OCI-LY3 (cell line): ENCODE results near the gene FLNB.

Experiments used
- EZH2phosphoT487 ChIP-seq: fragments of 200-600 bp; shearing (Covaris generic); IDR thresholded peaks from 2 replicates; pipeline ENCODE4 v1.6.1; 2018; ENCODE audit warnings: antibody characterized with exemption, mixed run types, low read depth
- TF ChIP-seq, protein P1 (sequence below): fragments of 200-600, 300-600 bp; sonication (generic); IDR thresholded peaks from 2 replicates; pipeline ENCODE4 v1.5.1; 2014; ENCODE audit warnings: antibody characterized with exemption, low read length, low read depth

DNA sequence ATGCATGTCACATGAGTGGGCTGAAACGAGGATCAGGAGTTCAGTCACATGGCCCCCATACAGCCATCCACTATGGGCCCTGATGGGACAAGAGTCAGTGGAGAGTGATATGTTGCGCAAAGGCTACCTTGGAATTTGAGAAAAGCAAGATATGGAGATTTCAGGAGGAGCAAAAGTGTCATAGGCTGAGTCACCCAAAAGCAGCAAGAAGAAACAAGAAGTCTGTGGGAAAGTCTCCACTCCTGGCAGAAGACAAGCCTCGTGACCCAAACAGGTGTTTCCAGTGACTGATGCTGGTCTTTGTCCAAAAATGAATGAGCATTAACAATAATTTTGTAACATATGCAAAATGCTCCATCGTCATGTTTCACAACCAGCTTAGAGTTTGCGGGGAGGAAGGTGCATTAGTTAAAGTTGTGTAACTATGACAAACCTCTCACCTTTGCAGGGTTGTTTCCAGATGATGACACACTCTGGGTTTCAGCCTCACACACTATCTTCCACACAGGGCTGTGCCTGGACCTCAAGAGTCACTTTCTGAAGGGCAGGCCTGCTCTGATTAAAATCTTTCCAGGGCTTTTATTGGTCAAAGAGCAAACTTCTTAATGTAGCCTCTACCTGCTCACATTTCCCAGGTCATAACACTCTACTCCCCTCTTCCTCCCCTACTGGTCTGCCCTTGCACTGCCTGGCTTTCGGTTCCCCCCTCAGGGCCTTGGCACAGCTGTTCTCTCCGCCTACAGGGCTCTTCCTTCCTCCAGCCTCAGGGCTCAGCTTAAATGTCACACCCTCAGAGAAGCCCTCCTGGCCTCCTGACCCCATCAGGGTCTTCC lies 206.5 kb downstream of the FLNB start:
- TF ChIP-seq, protein P1, sequence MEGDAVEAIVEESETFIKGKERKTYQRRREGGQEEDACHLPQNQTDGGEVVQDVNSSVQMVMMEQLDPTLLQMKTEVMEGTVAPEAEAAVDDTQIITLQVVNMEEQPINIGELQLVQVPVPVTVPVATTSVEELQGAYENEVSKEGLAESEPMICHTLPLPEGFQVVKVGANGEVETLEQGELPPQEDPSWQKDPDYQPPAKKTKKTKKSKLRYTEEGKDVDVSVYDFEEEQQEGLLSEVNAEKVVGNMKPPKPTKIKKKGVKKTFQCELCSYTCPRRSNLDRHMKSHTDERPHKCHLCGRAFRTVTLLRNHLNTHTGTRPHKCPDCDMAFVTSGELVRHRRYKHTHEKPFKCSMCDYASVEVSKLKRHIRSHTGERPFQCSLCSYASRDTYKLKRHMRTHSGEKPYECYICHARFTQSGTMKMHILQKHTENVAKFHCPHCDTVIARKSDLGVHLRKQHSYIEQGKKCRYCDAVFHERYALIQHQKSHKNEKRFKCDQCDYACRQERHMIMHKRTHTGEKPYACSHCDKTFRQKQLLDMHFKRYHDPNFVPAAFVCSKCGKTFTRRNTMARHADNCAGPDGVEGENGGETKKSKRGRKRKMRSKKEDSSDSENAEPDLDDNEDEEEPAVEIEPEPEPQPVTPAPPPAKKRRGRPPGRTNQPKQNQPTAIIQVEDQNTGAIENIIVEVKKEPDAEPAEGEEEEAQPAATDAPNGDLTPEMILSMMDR: peak; percentile 31
- TF ChIP-seq EZH2phosphoT487: no peak
